ENCODE data around the gene PSMC3IP. TPM values are rescaled to one million over a fixed set of nuclear protein-coding genes. Genes with fewer than 3 reads are reported as not detected.
A peak's percentile ranks its signal among the peaks of the same experiment; 100 is the strongest.

Gene PSMC3IP
- total RNA-seq, 1 donor from 2014 or later: 22.6 TPM

DNA sequence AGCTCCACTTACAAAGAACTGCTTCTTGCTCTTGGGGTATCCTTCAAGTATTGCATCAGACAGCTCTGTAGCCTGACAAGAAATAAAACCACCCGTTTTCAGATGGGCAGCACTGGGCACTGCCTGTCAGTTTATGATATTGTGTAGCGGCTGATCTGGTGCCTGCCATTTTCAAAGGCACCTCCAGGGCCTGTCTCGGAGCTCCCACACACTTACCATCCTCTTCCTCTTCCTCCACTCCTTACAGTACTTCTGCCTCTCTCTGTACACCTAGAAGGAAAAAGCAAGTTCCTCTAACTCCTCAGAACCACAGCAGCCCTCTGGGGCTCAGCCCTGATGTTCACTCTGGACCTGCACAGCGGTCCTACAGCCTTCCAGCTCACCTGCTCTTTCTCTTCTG, 4.4 kb downstream of the PSMC3IP start:
- DNase-seq (ENCODE audit: extremely low spot score, unreplicated experiment): no peak
- Mint-ChIP-seq H3K4me3 (no peak overlapping the region), H3K4me1 (ENCODE audit: unreplicated experiment) (peaks cover 20% of the 10 kb centered on the region), H3K36me3 (peaks cover 18% of the 10 kb centered on the region), H3K27me3 (no peaks in the 10 kb centered on the region), H3K27ac (no peak overlapping the region), H3K9me3 (no peaks in the 10 kb centered on the region)
- TF ChIP-seq, protein P1, sequence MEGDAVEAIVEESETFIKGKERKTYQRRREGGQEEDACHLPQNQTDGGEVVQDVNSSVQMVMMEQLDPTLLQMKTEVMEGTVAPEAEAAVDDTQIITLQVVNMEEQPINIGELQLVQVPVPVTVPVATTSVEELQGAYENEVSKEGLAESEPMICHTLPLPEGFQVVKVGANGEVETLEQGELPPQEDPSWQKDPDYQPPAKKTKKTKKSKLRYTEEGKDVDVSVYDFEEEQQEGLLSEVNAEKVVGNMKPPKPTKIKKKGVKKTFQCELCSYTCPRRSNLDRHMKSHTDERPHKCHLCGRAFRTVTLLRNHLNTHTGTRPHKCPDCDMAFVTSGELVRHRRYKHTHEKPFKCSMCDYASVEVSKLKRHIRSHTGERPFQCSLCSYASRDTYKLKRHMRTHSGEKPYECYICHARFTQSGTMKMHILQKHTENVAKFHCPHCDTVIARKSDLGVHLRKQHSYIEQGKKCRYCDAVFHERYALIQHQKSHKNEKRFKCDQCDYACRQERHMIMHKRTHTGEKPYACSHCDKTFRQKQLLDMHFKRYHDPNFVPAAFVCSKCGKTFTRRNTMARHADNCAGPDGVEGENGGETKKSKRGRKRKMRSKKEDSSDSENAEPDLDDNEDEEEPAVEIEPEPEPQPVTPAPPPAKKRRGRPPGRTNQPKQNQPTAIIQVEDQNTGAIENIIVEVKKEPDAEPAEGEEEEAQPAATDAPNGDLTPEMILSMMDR (conservative IDR thresholded peaks at IDR 0.05): no peak

DNA sequence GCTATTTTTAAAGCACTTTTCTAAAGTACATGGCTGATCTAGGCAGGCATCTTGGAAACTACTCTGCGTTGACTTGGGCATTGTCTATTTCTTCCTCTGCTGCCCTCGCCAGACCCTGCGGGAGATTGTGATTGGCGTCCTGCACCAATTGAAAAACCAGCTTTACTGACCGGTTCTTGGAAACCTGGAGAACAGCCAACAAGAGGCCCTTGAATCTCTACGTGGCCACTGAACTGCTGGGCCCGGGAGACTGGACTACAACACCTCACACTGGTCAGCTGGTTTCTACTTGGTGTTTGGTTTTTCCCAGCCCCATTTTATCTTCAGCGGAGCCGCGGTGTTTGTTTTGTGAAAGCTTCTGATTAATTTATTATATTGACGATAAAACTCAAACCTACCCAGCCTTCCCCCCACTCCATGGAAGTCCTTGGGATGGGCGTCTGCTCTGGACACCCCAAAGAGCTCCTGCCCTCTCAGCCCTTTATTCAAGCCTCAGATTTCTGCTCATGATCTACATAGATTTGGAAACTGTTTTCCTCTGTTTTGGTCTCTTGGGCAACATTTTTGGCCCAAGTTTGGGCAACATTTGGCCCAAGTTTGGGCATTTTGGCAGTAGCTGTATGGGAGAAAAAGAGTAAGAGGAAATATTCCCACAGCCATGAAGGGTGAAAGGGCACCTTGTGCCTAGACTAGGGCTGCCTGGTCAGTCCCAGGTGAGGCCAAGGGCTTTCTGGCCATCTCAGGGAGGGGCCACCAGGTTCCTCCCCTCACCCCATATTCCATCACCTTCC, 5.9 kb downstream of the PSMC3IP start:
- DNase-seq (ENCODE audit: extremely low spot score, unreplicated experiment): no peak
- Mint-ChIP-seq H3K27ac (no peak overlapping the region), H3K9me3 (no peaks in the 10 kb centered on the region), H3K36me3 (peaks cover 21% of the 10 kb centered on the region), H3K4me3 (no peak overlapping the region), H3K4me1 (ENCODE audit: unreplicated experiment) (peaks cover 17% of the 10 kb centered on the region), H3K27me3 (no peaks in the 10 kb centered on the region)
- TF ChIP-seq, protein P1 (conservative IDR thresholded peaks at IDR 0.05): no peak

DNA sequence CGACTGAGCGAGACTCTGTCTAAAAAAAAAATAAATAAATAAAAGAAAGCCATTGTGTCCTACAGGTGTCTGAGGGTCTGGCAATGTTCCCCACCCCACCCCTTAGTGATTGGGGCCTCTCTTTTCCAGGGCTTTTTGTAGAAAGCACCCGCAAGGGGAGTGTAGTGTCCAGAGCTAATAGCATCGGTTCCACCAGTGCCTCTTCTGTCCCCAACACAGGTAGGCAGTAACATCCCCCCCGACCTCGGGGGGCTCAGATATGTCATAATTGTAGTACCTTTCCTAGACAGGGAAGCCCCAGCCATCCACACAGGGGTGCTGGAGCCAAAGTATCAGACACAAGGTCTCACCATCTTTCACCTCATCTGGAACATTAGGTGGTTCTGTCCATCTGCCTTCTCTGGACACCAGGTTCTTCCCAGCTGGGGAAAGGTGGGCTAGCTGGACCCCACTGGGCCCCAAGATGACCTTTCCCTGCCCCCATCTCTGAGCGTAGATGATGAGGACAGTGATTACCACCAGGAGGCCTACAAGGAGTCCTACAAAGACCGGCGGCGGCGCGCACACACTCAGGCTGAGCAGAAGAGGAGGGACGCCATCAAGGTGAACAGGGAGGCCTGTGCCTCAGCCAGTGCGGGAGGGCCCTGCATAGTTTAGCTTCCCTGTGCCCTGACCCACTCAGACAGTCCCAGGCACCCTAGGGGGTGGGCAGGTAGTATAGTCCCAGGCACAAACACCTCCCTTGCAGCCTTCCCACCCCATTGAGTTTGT, 9.0 kb downstream of the PSMC3IP start:
- TF ChIP-seq, protein P1 (conservative IDR thresholded peaks at IDR 0.05): no peak
- peaks cover 12% of the 10 kb centered on the region for H3K4me1 Mint-ChIP-seq (ENCODE audit: unreplicated experiment)
- no peaks in the 10 kb centered on the region for H3K27me3 Mint-ChIP-seq
- no peaks in the 10 kb centered on the region for H3K9me3 Mint-ChIP-seq
- no peak overlapping the region for H3K27ac Mint-ChIP-seq
- peak overlapping the region; percentile 52 for H3K4me3 Mint-ChIP-seq
- peaks cover 17% of the 10 kb centered on the region for H3K36me3 Mint-ChIP-seq
- no peak for DNase-seq (ENCODE audit: extremely low spot score, unreplicated experiment)

DNA sequence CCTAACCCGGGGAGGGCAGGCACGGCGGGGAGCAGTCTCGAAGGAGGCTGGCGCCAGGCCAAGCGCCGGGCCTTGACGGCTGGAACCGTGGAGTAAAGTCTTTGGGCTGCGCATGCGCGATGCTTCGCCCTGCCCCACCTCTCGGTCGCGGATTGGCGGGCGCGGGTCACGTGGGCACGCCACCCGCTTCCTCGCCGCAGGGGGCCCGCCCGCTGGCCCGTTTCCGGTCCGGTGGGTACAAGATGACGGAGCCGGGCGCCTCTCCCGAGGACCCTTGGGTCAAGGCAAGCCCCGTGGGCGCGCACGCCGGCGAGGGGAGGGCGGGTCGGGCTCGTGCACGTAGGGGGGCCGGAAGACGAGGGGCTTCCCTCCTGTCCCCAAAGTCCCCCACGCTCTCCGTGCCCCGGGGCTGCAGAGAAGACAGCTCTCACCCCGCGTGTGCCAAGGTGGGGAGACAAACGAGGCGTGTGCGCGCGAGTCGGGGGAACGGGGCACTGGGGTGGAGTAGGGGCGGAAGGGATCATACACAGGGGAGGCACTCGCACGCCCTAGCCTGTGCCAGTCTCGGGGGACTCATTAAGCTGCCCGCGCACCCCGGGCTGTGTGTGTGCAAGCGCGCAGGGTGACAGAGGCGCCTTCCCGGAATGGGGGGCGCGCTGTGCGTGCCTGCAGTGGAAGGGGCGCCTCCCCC, 10.5 kb downstream of the PSMC3IP start, which contains the start of gene MLX:
MLX (plus strand) TSS at position 218 of the 691 bp plus-strand sequence; CDS start at position 243, 25 bp downstream.
- TF ChIP-seq, protein P1 (conservative IDR thresholded peaks at IDR 0.05): peak; percentile 22
- Mint-ChIP-seq H3K9me3 (no peaks in the 10 kb centered on the region), H3K4me3 (peak within 1 kb of the TSS; percentile 94), H3K27ac (peak within 1 kb of the TSS; percentile 93), H3K4me1 (ENCODE audit: unreplicated experiment) (peaks cover 9% of the 10 kb centered on the region), H3K36me3 (peaks cover 12% of the 10 kb centered on the region), H3K27me3 (no peaks in the 10 kb centered on the region)
- peak; percentile 95 for DNase-seq (ENCODE audit: extremely low spot score, unreplicated experiment)

DNA sequence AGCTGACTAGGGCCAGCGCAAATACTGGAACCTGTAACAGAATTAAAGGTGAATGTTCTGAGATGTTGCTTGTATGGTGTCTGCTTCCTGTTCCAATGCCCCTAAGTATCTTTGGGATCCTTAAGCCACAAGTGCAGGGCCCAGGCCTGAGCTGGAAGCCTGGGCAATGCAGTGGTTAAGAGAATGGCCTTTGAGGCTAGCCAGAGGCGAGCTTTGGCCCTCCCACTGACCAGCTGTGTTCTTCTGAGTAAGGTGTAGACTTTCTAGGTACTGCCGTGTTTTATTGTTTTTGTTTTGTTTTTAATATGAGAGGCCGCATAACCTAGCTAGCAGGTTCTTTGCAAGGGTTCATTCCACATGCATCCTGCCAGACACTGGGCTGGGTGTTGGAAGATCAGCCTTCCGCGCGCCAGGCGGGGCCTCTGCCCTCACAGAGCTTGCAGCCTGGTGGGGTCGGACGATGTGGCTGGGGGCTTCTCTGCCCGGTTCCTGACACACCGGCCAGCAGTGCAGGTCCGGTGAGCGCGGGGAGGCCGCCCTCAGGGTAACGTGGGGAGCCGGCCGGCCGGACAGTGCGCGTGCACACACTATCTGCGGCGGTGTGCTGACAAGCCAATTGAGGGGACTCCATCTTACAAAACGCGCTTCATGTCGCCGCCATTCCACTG, 11.2 kb downstream of the PSMC3IP start:
- TF ChIP-seq, protein P1 (conservative IDR thresholded peaks at IDR 0.05): no peak
- Mint-ChIP-seq H3K27ac (peak overlapping the region; percentile 93), H3K4me1 (ENCODE audit: unreplicated experiment) (peaks cover 13% of the 10 kb centered on the region), H3K27me3 (no peaks in the 10 kb centered on the region), H3K9me3 (no peaks in the 10 kb centered on the region), H3K36me3 (peaks cover 10% of the 10 kb centered on the region), H3K4me3 (peak overlapping the region; percentile 94)
- DNase-seq (ENCODE audit: extremely low spot score, unreplicated experiment): no peak

Data from type B pancreatic cell (in vitro differentiated cells).